ENCODE results near the gene PARD3. TPM values are rescaled to one million over a fixed set of nuclear protein-coding genes. Genes with fewer than 3 reads are reported as not detected.

PARD3 gene
- total and polyA plus RNA-seq, 10 of the 15 experiments (the other 5 are each of a cell fraction or from before 2014, with no cell fraction given) = 2.6 to 43.1 (median 13.9) TPM

- TF ChIP-seq HSF1 (IDR thresholded peaks at IDR 0.05; ENCODE audit: low read depth, low read length) = no peak
- no peak for TF ChIP-seq SUZ12 (IDR thresholded peaks at IDR 0.05; ENCODE audit: unreplicated experiment)
- TF ChIP-seq FOXK2 (IDR thresholded peaks at IDR 0.05) = no peak
- no peak for TF ChIP-seq IRF3 (IDR thresholded peaks at IDR 0.05)
- no peak for TF ChIP-seq ATF3 (IDR thresholded peaks at IDR 0.05; ENCODE audit: borderline replicate concordance, extremely low read depth, low read depth, low read length)
- no peak for TF ChIP-seq ZSCAN29 (IDR thresholded peaks at IDR 0.05)
- TF ChIP-seq CTCF (IDR thresholded peaks at IDR 0.05 in 2 of 3, conservative IDR thresholded peaks at IDR 0.05 in 1 of 3; ENCODE audit: control insufficient read depth in 2 of 3, extremely low read depth in 1 of 3, insufficient read depth in 1 of 3, low read depth in 3 of 3, low read length in 3 of 3) = peak; percentile 57 to 70 (median 66)
- no peak for TF ChIP-seq HDGF (IDR thresholded peaks at IDR 0.05)
- peak; percentile 39; the same call in 1 of the 2 replicates for TF ChIP-seq SMC3 (IDR thresholded peaks at IDR 0.05; ENCODE audit: borderline replicate concordance, low read length)
- no peak for TF ChIP-seq ETV6 (conservative IDR thresholded peaks at IDR 0.05 in 1 of 2, IDR thresholded peaks at IDR 0.05 in 1 of 2; ENCODE audit: borderline replicate concordance in 1 of 2, low read depth in 1 of 2)
- no peak for TF ChIP-seq PAX8 (IDR thresholded peaks at IDR 0.05)
- no peak for TF ChIP-seq SUPT20H (IDR thresholded peaks at IDR 0.05; ENCODE audit: borderline replicate concordance, control insufficient read depth, low read depth, low read length)
- TF ChIP-seq STAT1 (conservative IDR thresholded peaks at IDR 0.05) = no peak
- TF ChIP-seq NBN (IDR thresholded peaks at IDR 0.05) = no peak
- no peak for TF ChIP-seq ZNF622 (IDR thresholded peaks at IDR 0.05)
- TF ChIP-seq TCF7 (IDR thresholded peaks at IDR 0.05; ENCODE audit: borderline replicate concordance) = no peak
- TF ChIP-seq IRF4 (IDR thresholded peaks at IDR 0.05; ENCODE audit: low read depth, low read length) = no peak
Observed at GRCh38 chr10:34655286-34656170, 159.6 kb downstream of the PARD3 start (continued).

All from GM12878 (cell line).